Osteoblast (primary cell): ENCODE data around the gene NANOG. TPM values are rescaled to one million over a fixed set of nuclear protein-coding genes. Genes with fewer than 3 reads are reported as not detected.
"Not testable (repeated sequence)": the region's sequence is repeated elsewhere in the genome, so short reads cannot be mapped to it uniquely, and the experiment has no call there.

Experiments used
- DNase-seq: peaks from one replicate; pipeline ENCODE4 v3.0.0; 2011; ENCODE audit warnings: low spot score, mixed read lengths; ENCODE audit not compliant: insufficient read length; ENCODE audit errors: missing footprints
- H2AFZ ChIP-seq: 2 replicates; pipeline ENCODE4 v1.6.0; 2011; ENCODE audit warnings: mild to moderate bottlenecking, low read length
- H3K27ac ChIP-seq: 2 replicates; pipeline ENCODE4 v1.5.1; 2011; ENCODE audit warnings: mild to moderate bottlenecking, low read depth, low read length, moderate library complexity
- H3K27me3 ChIP-seq: 2 replicates; pipeline ENCODE4 v1.6.0; 2012; ENCODE audit warnings: mild to moderate bottlenecking, control low read depth, inconsistent platforms, low read length, moderate library complexity; ENCODE audit not compliant: insufficient read depth
- H3K36me3 ChIP-seq: 2 replicates; pipeline ENCODE4 v1.5.1; 2011; ENCODE audit warnings: mild to moderate bottlenecking, low read length, control low read depth, moderate library complexity; ENCODE audit not compliant: insufficient read depth
- H3K4me1 ChIP-seq: 2 replicates; pipeline ENCODE4 v1.5.1; 2011; ENCODE audit warnings: mild to moderate bottlenecking, low read length, control low read depth, moderate library complexity; ENCODE audit not compliant: insufficient read depth
- H3K4me2 ChIP-seq: 2 replicates; pipeline ENCODE4 v1.6.0; 2011; ENCODE audit warnings: mild to moderate bottlenecking, low read length; ENCODE audit not compliant: insufficient read depth
- H3K4me3 ChIP-seq: fragments of 200-600 bp; sonication (generic); 3 replicates; pipeline ENCODE4 v1.5.1; 2012; ENCODE audit warnings: mild to moderate bottlenecking, low read length, inconsistent platforms; ENCODE audit not compliant: insufficient read depth
- H3K79me2 ChIP-seq: 2 replicates; pipeline ENCODE4 v1.6.0; 2012; ENCODE audit warnings: mild to moderate bottlenecking, low read length, control low read depth, inconsistent platforms; ENCODE audit not compliant: insufficient read depth
- H3K9me3 ChIP-seq: 2 replicates; pipeline ENCODE4 v1.5.1; 2011; ENCODE audit warnings: low read depth, low read length, control low read depth
- H4K20me1 ChIP-seq: 2 replicates; pipeline ENCODE4 v1.6.0; 2012; ENCODE audit warnings: mild to moderate bottlenecking, low read length, control low read depth; ENCODE audit not compliant: insufficient read depth
- CTCF ChIP-seq: IDR thresholded peaks from 2 replicates; pipeline ENCODE4 v1.5.1; 2011; ENCODE audit warnings: mild to moderate bottlenecking, low read depth, low read length, moderate library complexity; ENCODE audit errors: extremely low read depth
- total RNA-seq: library from RNA; depleted of rRNA; stranded (reverse); fragments of >200 nt; gene quantifications from 2 replicates; pipeline ENCODE4 v1.2.3, GENCODE V29; 2012

NANOG gene
- total RNA-seq, 1 donor, result not detected

- DNase-seq, H3K36me3 ChIP-seq, H3K9me3 ChIP-seq, H3K79me2 ChIP-seq, H3K27me3 ChIP-seq, H4K20me1 ChIP-seq, H3K4me3 ChIP-seq, H3K4me1 ChIP-seq, H3K4me2 ChIP-seq, H3K27ac ChIP-seq, H2AFZ ChIP-seq: not testable (repeated sequence)
Observed at GRCh38 chr12:7829737-7830136, 40.5 kb downstream of the NANOG start.

DNA sequence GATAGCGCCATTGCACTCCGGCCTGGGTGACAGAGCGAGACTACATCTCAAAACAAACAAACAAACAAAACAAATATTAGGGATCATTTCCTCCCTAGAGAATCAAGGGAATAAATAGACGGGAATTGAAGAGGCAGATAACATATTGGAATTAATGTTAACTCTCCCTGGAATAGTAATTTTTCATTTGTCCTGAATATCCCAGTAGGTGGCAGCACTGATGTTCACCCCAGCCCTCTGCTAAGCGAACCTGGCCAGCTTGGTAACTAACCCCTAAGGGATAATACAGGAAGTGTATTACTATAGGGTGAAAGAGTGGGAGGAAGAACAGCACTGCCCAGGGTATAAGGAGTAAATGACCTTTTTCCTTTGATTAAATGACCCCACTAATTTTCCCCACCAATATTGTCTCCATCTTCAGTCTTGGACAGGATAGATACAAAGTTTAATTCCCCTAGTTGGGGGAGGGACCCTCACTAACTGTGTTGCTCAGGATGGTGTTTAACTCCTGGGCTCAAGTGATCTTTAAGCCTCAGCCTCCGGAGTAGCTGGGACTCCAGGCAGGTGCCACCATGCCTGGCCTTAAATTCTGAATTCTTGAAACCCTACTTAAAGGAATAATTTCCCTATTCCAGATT, 43.0 kb downstream of the NANOG start:
- peak; percentile 75 for TF ChIP-seq CTCF
- H3K9me3 ChIP-seq, result no peaks in the 10 kb centered on the region
- no peaks in the 10 kb centered on the region for H3K27me3 ChIP-seq
- no peaks in the 10 kb centered on the region for H3K36me3 ChIP-seq
- peak; percentile 85 for DNase-seq
- no peak overlapping the region for H2AFZ ChIP-seq
- no peak overlapping the region for H3K4me3 ChIP-seq
- H3K27ac ChIP-seq, result no peak overlapping the region
- H3K4me1 ChIP-seq, result no peaks in the 10 kb centered on the region
- H3K4me2 ChIP-seq, result no peak overlapping the region
- H4K20me1 ChIP-seq, result no peaks in the 10 kb centered on the region
- no peaks in the 10 kb centered on the region for H3K79me2 ChIP-seq

- not testable (repeated sequence) for H3K79me2 ChIP-seq, H3K4me2 ChIP-seq, H4K20me1 ChIP-seq, H3K27ac ChIP-seq, H2AFZ ChIP-seq, DNase-seq, H3K36me3 ChIP-seq, H3K4me3 ChIP-seq, H3K4me1 ChIP-seq, H3K9me3 ChIP-seq, H3K27me3 ChIP-seq
Observed at GRCh38 chr12:7833201-7833600, 44.0 kb downstream of the NANOG start.

DNA sequence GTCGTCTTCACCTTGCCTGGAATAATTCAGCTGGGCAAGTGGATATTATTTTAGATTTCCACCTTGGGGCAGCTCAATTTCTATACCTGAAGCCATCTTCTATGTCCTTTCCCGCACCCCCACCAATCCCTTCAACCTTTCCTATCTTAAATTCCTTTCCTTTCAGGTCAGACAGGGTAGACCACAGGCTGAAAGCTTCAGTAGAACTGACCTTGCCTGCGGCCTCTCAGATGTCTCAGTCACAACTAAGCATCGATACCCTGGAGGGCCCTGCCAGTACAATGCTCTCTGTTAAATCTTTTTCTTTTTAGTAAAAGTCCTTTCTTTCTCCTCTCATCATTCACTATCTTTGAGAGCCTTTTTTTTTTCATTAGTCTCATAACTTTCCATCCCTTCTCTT, 44.6 kb downstream of the NANOG start:
- Histone ChIP-seq H3K79me2 (no peaks in the 10 kb centered on the region), H3K4me2 (no peak overlapping the region), H3K27ac (no peak overlapping the region), H3K4me1 (no peaks in the 10 kb centered on the region), H3K9me3 (no peaks in the 10 kb centered on the region), H3K36me3 (no peaks in the 10 kb centered on the region), H2AFZ (no peak overlapping the region), H4K20me1 (no peaks in the 10 kb centered on the region), H3K27me3 (no peaks in the 10 kb centered on the region), H3K4me3 (no peak overlapping the region)
- DNase-seq, result no peak
- TF ChIP-seq CTCF, result no peak

DNA sequence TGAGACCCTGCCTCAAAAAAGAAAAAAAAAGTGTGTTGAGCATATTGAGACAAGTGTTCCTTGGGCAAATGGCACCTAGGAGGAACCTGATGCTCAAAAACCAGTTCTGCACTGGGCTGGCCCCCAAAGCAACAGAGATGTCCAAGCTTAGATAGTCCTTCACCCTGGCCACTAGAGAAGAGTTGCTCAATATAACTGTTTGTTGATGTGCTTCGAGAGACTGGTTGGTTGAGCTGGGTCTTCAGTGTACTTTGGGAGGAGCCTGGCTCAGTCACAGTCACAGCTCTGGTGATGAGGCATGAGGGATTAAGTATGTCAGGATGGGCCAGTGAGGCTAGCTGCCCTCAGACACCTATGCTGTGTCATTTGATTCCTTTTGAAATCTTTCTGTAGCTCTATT, 45.5 kb downstream of the NANOG start:
- no peak for DNase-seq

More for the DNA sequence above, 45.5 kb downstream of the NANOG start:
- no peaks in the 10 kb centered on the region for H3K79me2 ChIP-seq
- no peak overlapping the region for H2AFZ ChIP-seq
- H3K4me3 ChIP-seq, result no peak overlapping the region
- H3K4me1 ChIP-seq, result no peaks in the 10 kb centered on the region
- H3K9me3 ChIP-seq, result no peaks in the 10 kb centered on the region
- no peaks in the 10 kb centered on the region for H3K27me3 ChIP-seq
- no peak overlapping the region for H3K27ac ChIP-seq
- H4K20me1 ChIP-seq, result no peaks in the 10 kb centered on the region
- no peak overlapping the region for H3K4me2 ChIP-seq
- TF ChIP-seq CTCF, result no peak
- H3K36me3 ChIP-seq, result no peaks in the 10 kb centered on the region
